MG63 (cell line): Measurements from ENCODE around the gene EGFLAM. TPM values are rescaled to one million over a fixed set of nuclear protein-coding genes. Genes with fewer than 3 reads are reported as not detected.

ENCODE experiments used
- DNase-seq: peaks from one replicate; pipeline ENCODE4 v3.0.0-alpha.2; 2020
- H3K27me3 ChIP-seq: fragments of 250-450 bp; sonication (Bioruptor Pico); 2 replicates; pipeline ENCODE4 v1.5.1; 2020; ENCODE audit warnings: mild to moderate bottlenecking, moderate library complexity
- H3K36me3 ChIP-seq: fragments of 250-450 bp; sonication (Bioruptor Pico); 2 replicates; pipeline ENCODE4 v1.5.1; 2020; ENCODE audit warnings: mild to moderate bottlenecking, moderate library complexity
- H3K4me3 ChIP-seq: fragments of 250-450 bp; sonication (Bioruptor Pico); 2 replicates; pipeline ENCODE4 v1.5.1; 2020; ENCODE audit warnings: mild to moderate bottlenecking, moderate library complexity
- H3K9me3 ChIP-seq: fragments of 250-450 bp; sonication (Bioruptor Pico); 2 replicates; pipeline ENCODE4 v1.5.1; 2020; ENCODE audit warnings: mild to moderate bottlenecking, moderate library complexity
- total RNA-seq: library from RNA; depleted of rRNA; stranded (reverse); fragments of >200 nt; shearing (Covaris generic); gene quantifications from 2 replicates; pipeline ENCODE4 v1.2.3, GENCODE V29; 2014; ENCODE audit warnings: low replicate concordance

Gene EGFLAM
- total RNA-seq, 1 experiment from 2014 or later, result not detected

- Histone ChIP-seq H3K9me3 (no peaks in the 10 kb centered on the region), H3K36me3 (no peaks in the 10 kb centered on the region), H3K27me3 (no peaks in the 10 kb centered on the region), H3K4me3 (no peak overlapping the region)
- peak; percentile 64 for DNase-seq
Measured at GRCh38 chr5:38434966-38435705, 176.8 kb downstream of the EGFLAM start.

- Histone ChIP-seq H3K27me3 (no peaks in the 10 kb centered on the region), H3K9me3 (no peaks in the 10 kb centered on the region), H3K4me3 (no peak overlapping the region), H3K36me3 (no peaks in the 10 kb centered on the region)
- DNase-seq, result no peak
Measured at GRCh38 chr5:38438757-38439156, 180.4 kb downstream of the EGFLAM start.

- Histone ChIP-seq H3K4me3 (no peak overlapping the region), H3K36me3 (no peaks in the 10 kb centered on the region), H3K9me3 (no peaks in the 10 kb centered on the region), H3K27me3 (no peaks in the 10 kb centered on the region)
- DNase-seq, result peak; percentile 78
Measured at GRCh38 chr5:38441453-38442246, 183.3 kb downstream of the EGFLAM start.

GRCh38 chr5:38442247-38442573, 183.9 kb downstream of the EGFLAM start:
- Histone ChIP-seq H3K27me3 (no peaks in the 10 kb centered on the region), H3K36me3 (no peaks in the 10 kb centered on the region), H3K9me3 (no peaks in the 10 kb centered on the region), H3K4me3 (no peak overlapping the region)
- DNase-seq, result no peak

- Histone ChIP-seq H3K4me3 (no peak overlapping the region), H3K36me3 (no peaks in the 10 kb centered on the region), H3K27me3 (no peaks in the 10 kb centered on the region), H3K9me3 (no peaks in the 10 kb centered on the region)
- no peak for DNase-seq
Measured at GRCh38 chr5:38443390-38443789, 185.0 kb downstream of the EGFLAM start.

GRCh38 chr5:38445374-38446028, 187.1 kb downstream of the EGFLAM start:
- H3K9me3 ChIP-seq, result no peaks in the 10 kb centered on the region
- no peak for DNase-seq
- H3K4me3 ChIP-seq, result no peak overlapping the region

GRCh38 chr5:38446029-38446522, 187.7 kb downstream of the EGFLAM start:
- Histone ChIP-seq H3K36me3 (no peaks in the 10 kb centered on the region), H3K9me3 (no peaks in the 10 kb centered on the region), H3K4me3 (no peak overlapping the region), H3K27me3 (no peaks in the 10 kb centered on the region)
- no peak for DNase-seq

More at GRCh38 chr5:38445374-38446028, 187.1 kb downstream of the EGFLAM start:
- H3K36me3 ChIP-seq, result no peaks in the 10 kb centered on the region
- H3K27me3 ChIP-seq, result no peaks in the 10 kb centered on the region

GRCh38 chr5:38447056-38447455, 188.7 kb downstream of the EGFLAM start:
- H3K4me3 ChIP-seq, result no peak overlapping the region
- H3K9me3 ChIP-seq, result no peaks in the 10 kb centered on the region
- no peaks in the 10 kb centered on the region for H3K36me3 ChIP-seq
- DNase-seq, result no peak
- H3K27me3 ChIP-seq, result no peaks in the 10 kb centered on the region

GRCh38 chr5:38447786-38448185, 189.4 kb downstream of the EGFLAM start:
- Histone ChIP-seq H3K36me3 (no peaks in the 10 kb centered on the region), H3K27me3 (no peaks in the 10 kb centered on the region), H3K9me3 (no peaks in the 10 kb centered on the region), H3K4me3 (no peak overlapping the region)
- no peak for DNase-seq

GRCh38 chr5:38448568-38449350, 190.4 kb downstream of the EGFLAM start:
- no peaks in the 10 kb centered on the region for H3K27me3 ChIP-seq
- no peak overlapping the region for H3K4me3 ChIP-seq
- no peaks in the 10 kb centered on the region for H3K36me3 ChIP-seq
- DNase-seq, result no peak
- H3K9me3 ChIP-seq, result no peaks in the 10 kb centered on the region

GRCh38 chr5:38450627-38451026, 192.3 kb downstream of the EGFLAM start:
- no peak overlapping the region for H3K4me3 ChIP-seq
- no peaks in the 10 kb centered on the region for H3K36me3 ChIP-seq
- H3K9me3 ChIP-seq, result no peaks in the 10 kb centered on the region
- no peak for DNase-seq
- no peaks in the 10 kb centered on the region for H3K27me3 ChIP-seq

GRCh38 chr5:38451074-38451725, 192.8 kb downstream of the EGFLAM start:
- Histone ChIP-seq H3K27me3 (no peaks in the 10 kb centered on the region), H3K4me3 (no peak overlapping the region), H3K9me3 (no peaks in the 10 kb centered on the region), H3K36me3 (no peaks in the 10 kb centered on the region)
- no peak for DNase-seq

GRCh38 chr5:38452201-38452600, 193.8 kb downstream of the EGFLAM start:
- no peaks in the 10 kb centered on the region for H3K36me3 ChIP-seq
- H3K9me3 ChIP-seq, result no peaks in the 10 kb centered on the region

GRCh38 chr5:38453506-38453905, 195.1 kb downstream of the EGFLAM start:
- DNase-seq, result no peak
- Histone ChIP-seq H3K9me3 (no peaks in the 10 kb centered on the region), H3K27me3 (no peaks in the 10 kb centered on the region), H3K4me3 (no peak overlapping the region), H3K36me3 (no peaks in the 10 kb centered on the region)

More at GRCh38 chr5:38452201-38452600, 193.8 kb downstream of the EGFLAM start:
- no peak overlapping the region for H3K4me3 ChIP-seq
- no peak for DNase-seq
- H3K27me3 ChIP-seq, result no peaks in the 10 kb centered on the region

GRCh38 chr5:38453921-38454320, 195.6 kb downstream of the EGFLAM start:
- no peaks in the 10 kb centered on the region for H3K27me3 ChIP-seq
- no peaks in the 10 kb centered on the region for H3K9me3 ChIP-seq
- H3K36me3 ChIP-seq, result no peaks in the 10 kb centered on the region
- no peak for DNase-seq
- no peak overlapping the region for H3K4me3 ChIP-seq

- Histone ChIP-seq H3K4me3 (no peak overlapping the region), H3K27me3 (no peaks in the 10 kb centered on the region), H3K9me3 (no peaks in the 10 kb centered on the region), H3K36me3 (no peaks in the 10 kb centered on the region)
- DNase-seq, result no peak
Measured at GRCh38 chr5:38455796-38456330, 197.5 kb downstream of the EGFLAM start.
